DOHH2 (cell line): Measurements from ENCODE around the gene RNU6-1.

Source experiments
- CTCF ChIP-seq: fragments of 200-600 bp; sonication (generic); IDR thresholded peaks from one replicate; pipeline ENCODE4 v1.5.1; 2014; ENCODE audit warnings: antibody characterized with exemption, mild to moderate bottlenecking, low read depth, low read length; ENCODE audit not compliant: poor library complexity, severe bottlenecking
- EZH2phosphoT487 ChIP-seq: fragments of 200-600 bp; sonication (generic); IDR thresholded peaks from 2 replicates; pipeline ENCODE4 v1.6.1; 2017; ENCODE audit warnings: borderline replicate concordance, mild to moderate bottlenecking, antibody characterized with exemption, low read length, moderate library complexity, mixed read lengths

- TF ChIP-seq CTCF (no peak), EZH2phosphoT487 (no peak)
Observed at GRCh38 chr15:67801926-67802914, 37.6 kb downstream of the RNU6-1 start.
